ENCODE measurements around the gene SORCS1. TPM values are rescaled to one million over a fixed set of nuclear protein-coding genes. Genes with fewer than 3 reads are reported as not detected.

The SORCS1 gene
- polyA plus RNA-seq, 1 donor (not counting 4 experiments of a cell fraction or from before 2014, with no cell fraction given): not detected

DNA sequence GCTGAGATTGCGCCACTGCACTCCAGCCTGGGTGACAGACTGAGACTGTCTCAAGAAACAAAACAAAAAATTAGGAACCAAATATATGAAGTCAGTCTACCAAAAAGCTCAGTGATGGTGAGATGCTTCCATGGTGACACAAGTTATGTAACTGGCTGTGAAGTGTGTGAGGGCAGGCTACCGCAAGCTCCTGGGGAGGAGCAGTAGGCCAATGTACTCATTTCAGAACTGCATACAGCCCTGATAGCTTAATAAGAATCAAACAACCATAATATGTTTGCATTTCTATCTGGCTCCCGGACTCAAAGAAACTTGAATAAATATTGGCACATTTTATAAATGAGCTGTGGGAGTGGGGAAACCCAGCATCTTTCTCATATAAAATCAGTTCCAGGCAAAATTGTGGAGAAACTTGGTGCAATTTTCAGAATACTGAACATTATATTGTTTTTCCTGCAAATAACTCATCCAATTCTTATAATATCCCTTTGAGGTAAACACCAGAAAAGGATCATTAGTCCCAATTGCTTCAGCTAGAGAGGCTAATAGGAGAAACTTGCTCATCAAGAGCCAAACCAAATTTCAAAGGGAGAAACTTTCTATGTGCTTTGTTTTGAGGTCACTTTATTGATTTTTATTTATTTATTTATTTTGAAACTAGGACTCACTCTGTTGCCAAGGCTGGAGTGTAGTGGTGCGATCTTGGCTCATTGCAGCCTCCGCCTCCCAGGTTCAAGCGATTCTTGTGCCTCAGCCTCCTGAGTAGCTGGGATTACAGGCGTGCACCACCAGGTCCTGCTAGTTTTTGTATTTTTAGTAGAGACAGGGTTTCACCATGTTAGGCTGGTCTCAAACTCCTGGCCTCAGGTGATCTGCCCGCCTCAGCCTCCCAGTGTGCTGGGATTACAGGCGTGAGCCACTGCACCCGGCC, 127.0 kb downstream of the SORCS1 start:
- Histone ChIP-seq H3K27me3 (ENCODE audit: control insufficient read depth, extremely low read depth, insufficient read depth, low read length) (no peaks in the 10 kb centered on the region), H3K4me2 (ENCODE audit: control insufficient read depth, extremely low read depth, insufficient read depth, low read depth, low read length) (no peak overlapping the region), H3K4me1 (ENCODE audit: control insufficient read depth, extremely low read depth, insufficient read depth, low read length) (no peaks in the 10 kb centered on the region), H3K9me3 (ENCODE audit: control insufficient read depth, low read depth, low read length) (no peaks in the 10 kb centered on the region), H2AFZ (ENCODE audit: control insufficient read depth, low read length) (no peak overlapping the region), H3K36me3 (ENCODE audit: control insufficient read depth in 2 of 2, extremely low read depth in 1 of 2, insufficient read depth in 2 of 2, low read length in 2 of 2) (no peaks in the 10 kb centered on the region), H4K20me1 (ENCODE audit: control insufficient read depth, extremely low read depth, insufficient read depth, low read length) (no peaks in the 10 kb centered on the region), H3K79me2 (ENCODE audit: control insufficient read depth, insufficient read depth, low read length) (no peaks in the 10 kb centered on the region), H3K9me1 (ENCODE audit: control insufficient read depth, extremely low read depth, insufficient read depth, low read length) (no peaks in the 10 kb centered on the region), H3K4me3 (ENCODE audit: control insufficient read depth in 2 of 3, extremely low read depth in 1 of 3, insufficient read depth in 2 of 3, low read depth in 1 of 3, low read length in 3 of 3) (no peak overlapping the region), H3K27ac (ENCODE audit: control insufficient read depth, insufficient read depth, low read length) (no peak overlapping the region), H3K9ac (ENCODE audit: control insufficient read depth, extremely low read depth, insufficient read depth, low read length) (no peak overlapping the region)
- dilution Hi-C loops (cut with MboI; ENCODE audit: extremely low pct_ligation_motif_present, low sequenced_read_pairs): no loop called here
- DNase-seq (ENCODE audit: low read depth, low spot score): no peak
- TF ChIP-seq EZH2 (IDR thresholded peaks at IDR 0.05; ENCODE audit: low read length): no peak
- no peak for TF ChIP-seq CTCF (optimal IDR thresholded peaks at IDR 0.05 in 1 of 3, IDR thresholded peaks at IDR 0.05 in 1 of 3, conservative IDR thresholded peaks at IDR 0.05 in 1 of 3; ENCODE audit: extremely low read depth in 1 of 3, insufficient read depth in 2 of 3, low read length in 3 of 3)
- FAIRE-seq: no peak

DNA sequence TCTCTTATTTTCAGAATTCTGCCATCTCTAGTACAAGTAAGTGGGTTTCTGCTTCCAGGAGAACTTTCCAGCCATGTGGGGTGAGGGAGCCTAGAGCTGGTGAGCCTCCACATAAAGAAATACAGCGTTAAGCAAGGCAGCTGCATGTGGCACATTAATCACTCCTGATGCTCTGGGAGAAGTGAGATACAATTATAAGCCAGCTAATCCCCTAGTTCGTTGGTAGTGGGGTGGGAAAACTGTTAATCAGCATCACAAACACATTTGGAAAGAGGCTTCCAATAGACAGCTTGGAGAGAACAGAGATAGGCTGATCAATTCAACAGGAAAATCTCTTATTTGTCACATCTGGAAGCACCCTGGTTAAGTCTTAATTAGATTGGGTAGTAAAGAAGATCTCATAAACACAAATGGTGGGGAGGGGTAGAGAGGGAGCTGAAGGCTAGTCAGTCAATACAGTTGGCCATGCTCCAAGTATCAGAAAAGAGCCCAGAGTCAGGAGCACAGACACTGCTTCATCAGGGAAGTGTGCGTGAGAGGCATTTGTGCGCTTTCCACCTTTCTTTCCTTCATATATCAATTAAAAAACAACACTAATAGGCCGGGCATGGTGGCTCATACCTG, 130.6 kb downstream of the SORCS1 start:
- FAIRE-seq (no peak), DNase-seq (ENCODE audit: low read depth, low spot score) (no peak)
- Histone ChIP-seq H3K4me2 (ENCODE audit: control insufficient read depth, extremely low read depth, insufficient read depth, low read depth, low read length) (no peak overlapping the region), H3K9me1 (ENCODE audit: control insufficient read depth, extremely low read depth, insufficient read depth, low read length) (no peaks in the 10 kb centered on the region), H2AFZ (ENCODE audit: control insufficient read depth, low read length) (no peak overlapping the region), H3K4me1 (ENCODE audit: control insufficient read depth, extremely low read depth, insufficient read depth, low read length) (no peaks in the 10 kb centered on the region), H3K9ac (ENCODE audit: control insufficient read depth, extremely low read depth, insufficient read depth, low read length) (no peak overlapping the region), H3K36me3 (ENCODE audit: control insufficient read depth in 2 of 2, extremely low read depth in 1 of 2, insufficient read depth in 2 of 2, low read length in 2 of 2) (no peaks in the 10 kb centered on the region), H3K79me2 (ENCODE audit: control insufficient read depth, insufficient read depth, low read length) (no peaks in the 10 kb centered on the region), H4K20me1 (ENCODE audit: control insufficient read depth, extremely low read depth, insufficient read depth, low read length) (no peaks in the 10 kb centered on the region), H3K27ac (ENCODE audit: control insufficient read depth, insufficient read depth, low read length) (no peak overlapping the region), H3K4me3 (ENCODE audit: control insufficient read depth in 2 of 3, extremely low read depth in 1 of 3, insufficient read depth in 2 of 3, low read depth in 1 of 3, low read length in 3 of 3) (no peak overlapping the region), H3K9me3 (ENCODE audit: control insufficient read depth, low read depth, low read length) (no peaks in the 10 kb centered on the region), H3K27me3 (ENCODE audit: control insufficient read depth, extremely low read depth, insufficient read depth, low read length) (no peaks in the 10 kb centered on the region)
- no peak for TF ChIP-seq CTCF (optimal IDR thresholded peaks at IDR 0.05 in 1 of 3, IDR thresholded peaks at IDR 0.05 in 1 of 3, conservative IDR thresholded peaks at IDR 0.05 in 1 of 3; ENCODE audit: extremely low read depth in 1 of 3, insufficient read depth in 2 of 3, low read length in 3 of 3)
- TF ChIP-seq EZH2 (IDR thresholded peaks at IDR 0.05; ENCODE audit: low read length): no peak
- dilution Hi-C loops (cut with MboI; ENCODE audit: extremely low pct_ligation_motif_present, low sequenced_read_pairs): no loop called here

All from keratinocyte (primary cell).